ENCODE results near the gene ZNF521. TPM values are rescaled to one million over a fixed set of nuclear protein-coding genes. Genes with fewer than 3 reads are reported as not detected.

Gene ZNF521
- total and polyA plus RNA-seq, 9 donors, result 24.3 to 51.3 (median 44.1) TPM

- Histone ChIP-seq H3K4me1 (ENCODE audit: insufficient read depth) (peaks cover 2% of the 10 kb centered on the region), H3K27me3 (no peaks in the 10 kb centered on the region), H3K27ac (no peak overlapping the region), H3K9me3 (no peaks in the 10 kb centered on the region), H3K4me3 (no peak overlapping the region), H3K36me3 (no peaks in the 10 kb centered on the region)
- no peak for TF ChIP-seq EP300 (IDR thresholded peaks at IDR 0.05)
- TF ChIP-seq POLR2A (IDR thresholded peaks at IDR 0.05), result no peak
- TF ChIP-seq CTCF (IDR thresholded peaks at IDR 0.05), result no peak
- 93 to 95% (median 93%) methylated on average over 23 of the region's 23 CpGs for WGBS, 3 donors
- intact Hi-C loops (cut with DNase I), result no loop called here
- no peak for DNase-seq
Observed at GRCh38 chr18:25223899-25224886, 127.8 kb downstream of the ZNF521 start.

GRCh38 chr18:25223211-25223610 is 128.8 kb downstream of the ZNF521 start:
- no peaks in the 10 kb centered on the region for H3K4me1 ChIP-seq (ENCODE audit: insufficient read depth)
- TF ChIP-seq EP300 (IDR thresholded peaks at IDR 0.05), result no peak
- no peak for TF ChIP-seq POLR2A (IDR thresholded peaks at IDR 0.05)
- no peak overlapping the region for H3K27ac ChIP-seq
- H3K36me3 ChIP-seq, result no peaks in the 10 kb centered on the region
- H3K9me3 ChIP-seq, result no peaks in the 10 kb centered on the region
- no peak overlapping the region for H3K4me3 ChIP-seq
- intact Hi-C loops (cut with DNase I), result no loop called here
- H3K27me3 ChIP-seq, result no peaks in the 10 kb centered on the region
- WGBS, 3 donors, result 91 to 95% (median 95%) methylated on average over 2 of the region's 2 CpGs
- DNase-seq, result no peak

- 91 to 95% (median 94%) methylated on average over 4 of the region's 4 CpGs for WGBS, 3 donors
- no peak overlapping the region for H3K4me3 ChIP-seq
- TF ChIP-seq POLR2A (IDR thresholded peaks at IDR 0.05) (no peak), EP300 (IDR thresholded peaks at IDR 0.05) (no peak), CTCF (IDR thresholded peaks at IDR 0.05) (no peak)
- no peak for DNase-seq
- intact Hi-C loops (cut with DNase I), result no loop called here
- H3K27ac ChIP-seq, result no peak overlapping the region
- H3K27me3 ChIP-seq, result no peaks in the 10 kb centered on the region
- H3K36me3 ChIP-seq, result no peaks in the 10 kb centered on the region
- no peaks in the 10 kb centered on the region for H3K9me3 ChIP-seq
- no peaks in the 10 kb centered on the region for H3K4me1 ChIP-seq (ENCODE audit: insufficient read depth)
Observed at GRCh38 chr18:25222648-25223047, 129.3 kb downstream of the ZNF521 start.

GRCh38 chr18:25210622-25211021 is 141.3 kb downstream of the ZNF521 start:
- no peak for DNase-seq
- Histone ChIP-seq H3K27me3 (no peaks in the 10 kb centered on the region), H3K4me1 (ENCODE audit: insufficient read depth) (peaks cover 1% of the 10 kb centered on the region), H3K27ac (no peak overlapping the region), H3K9me3 (no peaks in the 10 kb centered on the region), H3K36me3 (no peaks in the 10 kb centered on the region), H3K4me3 (no peak overlapping the region)
- intact Hi-C loops (cut with DNase I), result no loop called here
- no peak for TF ChIP-seq EP300 (IDR thresholded peaks at IDR 0.05)
- no peak for TF ChIP-seq CTCF (IDR thresholded peaks at IDR 0.05)
- TF ChIP-seq POLR2A (IDR thresholded peaks at IDR 0.05), result no peak
- WGBS, 3 donors, result 84 to 86% (median 85%) methylated on average over 3 of the region's 3 CpGs

GRCh38 chr18:25192065-25192464 is 159.9 kb downstream of the ZNF521 start:
- Histone ChIP-seq H3K4me3 (no peak overlapping the region), H3K4me1 (ENCODE audit: insufficient read depth) (peaks cover 2% of the 10 kb centered on the region), H3K36me3 (no peaks in the 10 kb centered on the region), H3K27ac (no peak overlapping the region), H3K27me3 (no peaks in the 10 kb centered on the region), H3K9me3 (no peaks in the 10 kb centered on the region)
- intact Hi-C loops (cut with DNase I), result no loop called here
- TF ChIP-seq POLR2A (IDR thresholded peaks at IDR 0.05), result no peak
- WGBS, 3 donors, result 68 to 71% (median 69%) methylated on average over 4 of the region's 4 CpGs
- DNase-seq, result no peak
